Measurements from ENCODE around the gene TXNL4A.

Gene TXNL4A

GRCh38 chr18:79930020-79930642 lies 58.2 kb downstream of the TXNL4A start (continued):
- TF ChIP-seq CTCF (tag by site-specific recombination; IDR thresholded peaks at IDR 0.05) = no peak
- no peak for TF ChIP-seq ZNF707 (tag by site-specific recombination; IDR thresholded peaks at IDR 0.05)
- TF ChIP-seq PRDM1 (tag by site-specific recombination; IDR thresholded peaks at IDR 0.05) = no peak
- TF ChIP-seq SETDB1 (IDR thresholded peaks at IDR 0.05; ENCODE audit: insufficient read length, low read length) = peak; percentile 92
- TF ChIP-seq ZNF677 (tag by site-specific recombination; IDR thresholded peaks at IDR 0.05) = peak; percentile 37; the same call in 1 of the 2 replicates
- no peak for TF ChIP-seq ZNF324 (tag by site-specific recombination; IDR thresholded peaks at IDR 0.05)
- TF ChIP-seq ZBTB1 (tag by site-specific recombination; IDR thresholded peaks at IDR 0.05) = no peak
- no peak; the same call in 1 of the 2 replicates for TF ChIP-seq ZNF580 (tag by site-specific recombination; IDR thresholded peaks at IDR 0.05)
- TF ChIP-seq ZBTB11 (tag by site-specific recombination; conservative IDR thresholded peaks at IDR 0.05; ENCODE audit: low read depth) = no peak
- no peak for TF ChIP-seq SCRT1 (tag by site-specific recombination; IDR thresholded peaks at IDR 0.05; ENCODE audit: borderline replicate concordance)
- no peak for TF ChIP-seq HIC1 (tag by site-specific recombination; IDR thresholded peaks at IDR 0.05)
- no peak for TF ChIP-seq ZNF600 (tag by site-specific recombination; IDR thresholded peaks at IDR 0.05)
- no peak for TF ChIP-seq PRDM6 (tag by site-specific recombination; IDR thresholded peaks at IDR 0.05)
- no peak for TF ChIP-seq MYNN (tag by site-specific recombination; IDR thresholded peaks at IDR 0.05; ENCODE audit: borderline replicate concordance)
- TF ChIP-seq ZNF133 (tag by site-specific recombination; IDR thresholded peaks at IDR 0.05) = no peak
- TF ChIP-seq SP7 (tag by site-specific recombination; IDR thresholded peaks at IDR 0.05) = 0 out of 2 replicates have a peak, but pooled peaks have one; percentile 10
- TF ChIP-seq ELK4 (IDR thresholded peaks at IDR 0.05; ENCODE audit: borderline replicate concordance, low read depth, low read length) = no peak
- peak; percentile 87 for TF ChIP-seq ZNF626 (tag by site-specific recombination; IDR thresholded peaks at IDR 0.05)
- TF ChIP-seq ZNF645 (tag by site-specific recombination; IDR thresholded peaks at IDR 0.05) = no peak
- TF ChIP-seq KLF17 (tag by site-specific recombination; IDR thresholded peaks at IDR 0.05) = no peak
- TF ChIP-seq TSHZ1 (tag by site-specific recombination; IDR thresholded peaks at IDR 0.05; ENCODE audit: borderline replicate concordance) = no peak
- TF ChIP-seq GFI1B (tag by site-specific recombination; IDR thresholded peaks at IDR 0.05) = no peak

Data from HEK293 (cell line).